GM23248 (cell line): ENCODE data around the gene SRPK2. TPM values are rescaled to one million over a fixed set of nuclear protein-coding genes. Genes with fewer than 3 reads are reported as not detected.
A peak's percentile ranks its signal among the peaks of the same experiment; 100 is the strongest.

Source experiments
- DNase-seq: peaks from one replicate; pipeline ENCODE4 v3.0.0-alpha.2; 2015
- H2AFZ ChIP-seq: fragments of 200-600 bp; sonication (generic); 2 replicates; pipeline ENCODE4 v1.6.1; 2016; ENCODE audit warnings: antibody characterized with exemption
- H3F3A ChIP-seq: fragments of 200-600 bp; sonication (generic); 2 replicates; pipeline ENCODE4 v1.6.1; 2016; ENCODE audit warnings: mild to moderate bottlenecking, antibody characterized with exemption, mixed run types; ENCODE audit not compliant: insufficient read depth
- H3K27ac ChIP-seq: fragments of 200-600 bp; sonication (generic); 2 replicates; pipeline ENCODE4 v1.5.1; 2016; ENCODE audit warnings: mild to moderate bottlenecking
- H3K27me3 ChIP-seq: fragments of 200-600 bp; sonication (generic); replicated peaks from 2 replicates; pipeline ENCODE4 v1.6.1; 2016; ENCODE audit warnings: mild to moderate bottlenecking; ENCODE audit not compliant: insufficient read depth
- H3K36me3 ChIP-seq: fragments of 200-600 bp; sonication (generic); 2 replicates; pipeline ENCODE4 v1.6.1; 2016; ENCODE audit warnings: low read depth, mild to moderate bottlenecking
- H3K4me1 ChIP-seq: fragments of 200-600 bp; sonication (generic); 2 replicates; pipeline ENCODE4 v1.6.1; 2016; ENCODE audit warnings: mild to moderate bottlenecking; ENCODE audit not compliant: insufficient read depth
- H3K4me2 ChIP-seq: fragments of 200-600 bp; sonication (generic); one replicate; pipeline ENCODE4 v1.6.1; 2016; ENCODE audit warnings: mild to moderate bottlenecking; ENCODE audit not compliant: unreplicated experiment
- H3K4me3 ChIP-seq: fragments of 200-600 bp; sonication (generic); 2 replicates; pipeline ENCODE4 v1.5.1; 2016; ENCODE audit warnings: mild to moderate bottlenecking
- H3K79me2 ChIP-seq: fragments of 200-600 bp; sonication (generic); 2 replicates; pipeline ENCODE4 v1.6.1; 2016; ENCODE audit warnings: mild to moderate bottlenecking; ENCODE audit not compliant: insufficient read depth
- H3K9ac ChIP-seq: fragments of 200-600 bp; sonication (generic); 2 replicates; pipeline ENCODE4 v1.6.1; 2016; ENCODE audit warnings: mild to moderate bottlenecking
- H3K9me2 ChIP-seq: fragments of 200-600 bp; sonication (generic); 2 replicates; pipeline ENCODE4 v1.6.1; 2016; ENCODE audit warnings: mixed run types, mild to moderate bottlenecking, moderate library complexity; ENCODE audit not compliant: insufficient read depth
- H3K9me3 ChIP-seq: fragments of 200-600 bp; sonication (generic); one replicate; pipeline ENCODE4 v1.6.1; 2017; ENCODE audit warnings: low read depth
- H4K20me1 ChIP-seq: fragments of 200-600 bp; sonication (generic); 2 replicates; pipeline ENCODE4 v1.6.0; 2016; ENCODE audit not compliant: insufficient read depth
- EZH2 ChIP-seq: fragments of 200-600 bp; sonication (generic); IDR thresholded peaks from 2 replicates; pipeline ENCODE4 v1.6.1; 2018; ENCODE audit warnings: antibody characterized with exemption, mild to moderate bottlenecking; ENCODE audit not compliant: insufficient read depth, poor library complexity, severe bottlenecking
- EZH2phosphoT487 ChIP-seq: fragments of 200-600 bp; sonication (generic); IDR thresholded peaks from 2 replicates; pipeline ENCODE4 v1.6.1; 2018; ENCODE audit warnings: antibody characterized with exemption, moderate library complexity, mild to moderate bottlenecking, low read depth; ENCODE audit not compliant: insufficient read depth
- WGBS, 2 experiments: methylation state at CpG; one replicate each; pipeline ENCODE4 v1.1.6; 2015 to 2017; ENCODE audit warnings: low lambda C conversion rate in 2 of 2, low coverage in 1 of 2; ENCODE audit errors: missing lambda C conversion rate in 2 of 2; 5-methylcytosine and 5-hydroxymethylcytosine counted together
- in situ Hi-C: fragments of 300-500 bp; cut with MboI; formaldehyde crosslinking; loops from 2 replicates; pipeline ENCODE4 v1.15.0; 2020
- polyA plus RNA-seq: library from polyadenylated mRNA; unstranded; fragments of >200 nt; fragmentation: Nextera tagmentation; extraction: Ambion mirVana; gene quantifications from 2 replicates; pipeline ENCODE4 v1.2.1, GENCODE V29; 2016
- total RNA-seq: library from RNA; depleted of rRNA; stranded (reverse); fragments of >200 nt; shearing (Covaris generic); gene quantifications from 2 replicates; pipeline ENCODE4 v1.2.3, GENCODE V29; 2014

The SRPK2 gene
- total and polyA plus RNA-seq, 2 experiments from 2014 or later = 53.1 to 85.2 TPM

DNA sequence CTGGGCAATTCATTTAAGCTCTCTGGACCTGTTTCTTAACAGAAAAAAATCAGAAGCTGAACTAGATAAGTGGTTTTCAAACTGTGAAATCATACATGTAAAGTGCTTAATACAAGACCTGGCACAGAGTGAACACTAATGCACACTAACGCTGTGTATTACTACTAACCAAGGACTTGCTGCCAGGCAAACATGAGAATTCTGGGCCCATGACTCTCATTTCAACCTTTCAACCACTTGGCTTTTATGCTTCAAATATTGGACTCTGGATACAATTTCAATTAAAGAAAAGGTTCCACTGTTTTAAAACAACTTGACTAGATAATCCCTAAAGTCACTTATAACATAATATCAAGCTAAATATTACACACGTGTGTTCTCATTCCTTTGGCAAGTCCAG, 73.4 kb downstream of the SRPK2 start:
- in situ Hi-C loops = no loop called here
- Histone ChIP-seq H3K36me3 (no peaks in the 10 kb centered on the region), H3K4me3 (no peak overlapping the region), H4K20me1 (peaks cover 15% of the 10 kb centered on the region; the same call in 1 of the 2 replicates), H3K9me3 (no peaks in the 10 kb centered on the region), H2AFZ (no peak overlapping the region), H3K27me3 (no peaks in the 10 kb centered on the region), H3K4me2 (no peak overlapping the region), H3F3A (no peaks in the 10 kb centered on the region), H3K9me2 (no peaks in the 10 kb centered on the region), H3K4me1 (no peaks in the 10 kb centered on the region), H3K9ac (no peak overlapping the region), H3K27ac (no peak overlapping the region), H3K79me2 (peaks cover 100% of the 10 kb centered on the region)
- peak; percentile 11 for DNase-seq
- 33 to 40% methylated on average over 2 of the region's 2 CpGs for WGBS, 2 experiments
- TF ChIP-seq EZH2 (no peak), EZH2phosphoT487 (no peak)

DNA sequence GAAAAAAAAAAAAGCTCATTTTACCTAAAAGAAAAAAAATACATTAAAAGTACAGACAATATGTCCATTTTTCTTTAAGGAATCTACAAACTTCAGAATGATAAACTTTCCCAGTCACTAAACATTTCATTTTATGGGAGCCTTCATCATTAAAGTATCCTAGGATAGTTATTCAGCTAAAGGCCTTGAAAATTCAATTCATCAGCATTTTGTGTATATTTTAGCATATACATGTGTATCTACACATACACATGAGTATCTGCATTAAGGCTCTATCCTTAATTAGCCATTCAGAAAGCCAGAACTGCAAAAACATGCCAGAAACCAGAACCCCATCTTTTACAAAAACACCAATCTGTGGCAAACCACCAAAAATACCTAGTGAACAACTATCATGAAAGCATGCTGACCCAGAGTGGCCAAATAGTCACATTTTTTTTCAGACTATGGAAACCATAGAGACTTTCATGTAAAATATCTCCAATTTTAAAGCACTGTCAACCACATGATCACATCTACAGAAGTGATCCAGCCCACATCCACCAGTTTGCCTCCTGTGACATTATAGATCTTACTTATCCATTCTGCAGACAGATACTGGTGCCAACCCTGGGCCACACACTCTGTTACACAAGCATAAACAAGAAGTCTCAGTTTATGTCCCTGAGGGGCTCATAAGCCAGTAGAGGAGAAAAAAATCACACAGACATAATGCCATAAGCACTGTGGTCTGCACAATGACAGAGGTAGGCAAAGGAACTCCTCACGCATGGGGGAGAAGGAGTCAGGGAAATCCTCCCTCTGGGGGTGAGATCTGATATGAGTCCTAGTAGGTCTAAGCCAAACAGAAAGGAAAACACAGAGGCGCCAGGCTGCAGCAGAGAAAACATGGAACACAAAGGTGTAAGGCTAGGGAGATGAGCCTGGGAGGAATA, 79.2 kb downstream of the SRPK2 start:
- in situ Hi-C loops = no loop called here

DNA sequence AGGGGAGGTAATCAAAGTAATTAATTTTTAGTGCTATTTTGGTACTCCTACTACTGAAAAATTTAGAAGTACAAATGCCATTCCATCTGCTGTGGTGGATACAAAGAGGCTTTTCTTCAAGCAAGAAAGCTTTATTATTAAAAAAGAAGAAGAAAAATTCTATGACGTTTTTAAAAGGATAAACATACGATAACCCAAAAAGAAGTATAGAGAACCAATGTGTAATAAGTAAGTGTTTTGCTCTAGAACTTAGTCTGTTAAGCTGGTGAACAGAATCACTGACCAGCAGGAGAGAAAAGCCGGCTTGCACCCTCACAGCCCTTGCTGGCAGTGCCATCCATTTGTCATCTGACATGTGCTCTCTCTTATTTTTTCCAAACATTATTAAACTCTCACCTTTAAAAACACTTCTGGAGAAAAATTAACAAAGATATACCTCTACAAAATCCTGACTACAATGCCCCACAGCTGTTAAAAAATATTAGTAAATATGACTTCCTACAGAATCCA, 81.5 kb downstream of the SRPK2 start:
- H3K27me3 ChIP-seq = no peaks in the 10 kb centered on the region
- WGBS, 2 experiments = 64 to 67% methylated on average over 3 of the region's 3 CpGs
- peaks cover 100% of the 10 kb centered on the region for H3K79me2 ChIP-seq
- H3K9me2 ChIP-seq = no peaks in the 10 kb centered on the region
- DNase-seq = no peak
- no peak overlapping the region for H3K27ac ChIP-seq
- TF ChIP-seq EZH2 = no peak
- no peak for TF ChIP-seq EZH2phosphoT487
- no peak overlapping the region for H3K4me2 ChIP-seq
- H3K36me3 ChIP-seq = no peaks in the 10 kb centered on the region
- in situ Hi-C loops = no loop called here
- no peak overlapping the region for H3K9ac ChIP-seq
- no peaks in the 10 kb centered on the region for H3K9me3 ChIP-seq
- H2AFZ ChIP-seq = no peak overlapping the region
- peaks cover 11% of the 10 kb centered on the region; the same call in 1 of the 2 replicates for H3F3A ChIP-seq
- H4K20me1 ChIP-seq = 0 out of 2 replicates have a peak, but pooled peaks cover 6% of the 10 kb centered on the region
- no peak overlapping the region for H3K4me3 ChIP-seq
- peaks cover 9% of the 10 kb centered on the region for H3K4me1 ChIP-seq

More for the DNA sequence above, 79.2 kb downstream of the SRPK2 start:
- no peak for TF ChIP-seq EZH2
- no peak for TF ChIP-seq EZH2phosphoT487
- Histone ChIP-seq H3K27ac (no peak overlapping the region), H3K4me1 (no peaks in the 10 kb centered on the region), H3F3A (0 out of 2 replicates have a peak, but pooled peaks cover under 1% of the 10 kb centered on the region), H4K20me1 (0 out of 2 replicates have a peak, but pooled peaks cover 6% of the 10 kb centered on the region), H3K36me3 (no peaks in the 10 kb centered on the region), H2AFZ (no peak overlapping the region), H3K4me3 (no peak overlapping the region), H3K79me2 (peaks cover 100% of the 10 kb centered on the region), H3K9me2 (no peaks in the 10 kb centered on the region), H3K9ac (no peak overlapping the region), H3K9me3 (no peaks in the 10 kb centered on the region), H3K27me3 (no peaks in the 10 kb centered on the region), H3K4me2 (no peak overlapping the region)
- WGBS, 2 experiments = 96 to 98% methylated on average over 2 of the region's 2 CpGs
- DNase-seq = no peak

DNA sequence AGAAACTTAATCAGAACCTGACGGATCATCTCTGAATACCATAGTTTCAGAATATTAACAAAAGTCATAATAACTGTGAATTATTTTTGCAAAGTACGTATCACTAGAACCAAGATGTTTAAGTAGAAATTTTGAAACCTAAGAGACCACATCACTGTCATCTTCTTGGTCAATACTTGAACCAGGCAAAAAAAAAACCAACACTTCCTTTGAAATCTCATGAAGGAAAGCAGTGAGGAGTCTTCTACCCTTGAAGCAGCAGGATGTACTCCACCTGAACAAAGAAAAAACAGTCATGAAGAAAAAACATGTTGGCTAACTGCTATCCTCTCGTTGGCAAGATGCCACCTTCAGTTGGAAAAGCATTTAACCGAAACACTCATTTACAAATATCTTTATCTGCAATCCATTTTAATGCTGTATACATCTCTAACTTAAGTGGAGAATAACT, 82.4 kb downstream of the SRPK2 start:
- H3K9me3 ChIP-seq = no peaks in the 10 kb centered on the region
- no peak overlapping the region for H3K4me3 ChIP-seq
- TF ChIP-seq EZH2phosphoT487 = no peak
- no peak for TF ChIP-seq EZH2
- whole genome bisulfite sequencing, 2 experiments = 75 to 77% methylated on average over 4 of the region's 4 CpGs
- peaks cover 9% of the 10 kb centered on the region for H3K4me1 ChIP-seq
- H3K4me2 ChIP-seq = no peak overlapping the region
- H4K20me1 ChIP-seq = 0 out of 2 replicates have a peak, but pooled peaks cover 2% of the 10 kb centered on the region
- no peaks in the 10 kb centered on the region for H3K9me2 ChIP-seq
- in situ Hi-C loops = no loop called here
- no peaks in the 10 kb centered on the region for H3K36me3 ChIP-seq
- H2AFZ ChIP-seq = no peak overlapping the region
- peaks cover 11% of the 10 kb centered on the region; the same call in 1 of the 2 replicates for H3F3A ChIP-seq
- no peak overlapping the region for H3K27ac ChIP-seq
- H3K9ac ChIP-seq = no peak overlapping the region
- H3K79me2 ChIP-seq = peaks cover 100% of the 10 kb centered on the region
- no peak for DNase-seq
- no peaks in the 10 kb centered on the region for H3K27me3 ChIP-seq
